Progenitor cell of endocrine pancreas (in vitro differentiated cells): Measurements from ENCODE around the gene PROSER1. TPM values are rescaled to one million over a fixed set of nuclear protein-coding genes. Genes with fewer than 3 reads are reported as not detected.

Source experiments
- DNase-seq: peaks from one replicate; pipeline ENCODE4 v3.0.0; 2021; ENCODE audit warnings: low spot score; ENCODE audit not compliant: unreplicated experiment
- H3K27ac Mint-ChIP-seq: 2 replicates; pipeline ENCODE4 v1.8.0; 2021; ENCODE audit warnings: mild to moderate bottlenecking, moderate library complexity, mixed read lengths
- H3K27me3 Mint-ChIP-seq: 2 replicates; pipeline ENCODE4 v1.8.0; 2021; ENCODE audit warnings: mixed read lengths
- H3K36me3 Mint-ChIP-seq: 2 replicates; pipeline ENCODE4 v1.8.0; 2022; ENCODE audit warnings: mixed read lengths; ENCODE audit not compliant: insufficient read depth
- H3K4me1 Mint-ChIP-seq: 2 replicates; pipeline ENCODE4 v1.8.0; 2021; ENCODE audit warnings: low read depth, mixed read lengths
- H3K4me3 Mint-ChIP-seq: 2 replicates; pipeline ENCODE4 v1.8.0; 2021; ENCODE audit warnings: low read depth, mild to moderate bottlenecking, moderate library complexity, mixed read lengths
- H3K9me3 Mint-ChIP-seq: 2 replicates; pipeline ENCODE4 v1.8.0; 2021; ENCODE audit warnings: low read depth, mixed read lengths
- CTCF ChIP-seq: fragments of 200-600 bp; sonication (generic); IDR thresholded peaks from one replicate; pipeline ENCODE4 v1.5.0; 2021; ENCODE audit warnings: antibody characterized with exemption, mild to moderate bottlenecking; ENCODE audit not compliant: unreplicated experiment
- total RNA-seq: library from RNA; stranded (reverse); gene quantifications from 2 replicates; pipeline ENCODE4 v1.2.1, GENCODE V29; 2021

The PROSER1 gene
- total RNA-seq, 1 donor from 2014 or later = 66.4 TPM

DNA sequence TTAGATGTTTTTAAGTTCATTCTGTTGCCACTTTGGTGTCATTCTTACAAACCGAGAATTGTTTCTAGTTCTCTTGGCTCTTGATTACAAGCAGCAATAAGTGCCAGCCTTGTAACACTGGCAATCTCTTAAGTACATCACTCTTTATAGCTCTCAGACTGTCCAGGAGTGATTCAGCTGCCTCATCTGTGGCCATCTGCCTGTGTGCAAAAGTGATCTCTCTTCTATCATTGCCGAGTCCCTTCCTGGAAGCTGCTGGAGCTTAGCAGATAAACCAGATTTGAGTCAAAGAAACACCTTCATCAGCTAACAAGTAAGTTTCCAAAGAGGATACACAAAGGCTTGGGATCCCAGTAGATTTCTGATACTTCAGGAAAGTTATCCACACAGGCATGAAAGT is 70.4 kb downstream of the PROSER1 start:
- no peaks in the 10 kb centered on the region for H3K4me1 Mint-ChIP-seq
- H3K9me3 Mint-ChIP-seq = no peaks in the 10 kb centered on the region
- H3K4me3 Mint-ChIP-seq = no peak overlapping the region

DNA sequence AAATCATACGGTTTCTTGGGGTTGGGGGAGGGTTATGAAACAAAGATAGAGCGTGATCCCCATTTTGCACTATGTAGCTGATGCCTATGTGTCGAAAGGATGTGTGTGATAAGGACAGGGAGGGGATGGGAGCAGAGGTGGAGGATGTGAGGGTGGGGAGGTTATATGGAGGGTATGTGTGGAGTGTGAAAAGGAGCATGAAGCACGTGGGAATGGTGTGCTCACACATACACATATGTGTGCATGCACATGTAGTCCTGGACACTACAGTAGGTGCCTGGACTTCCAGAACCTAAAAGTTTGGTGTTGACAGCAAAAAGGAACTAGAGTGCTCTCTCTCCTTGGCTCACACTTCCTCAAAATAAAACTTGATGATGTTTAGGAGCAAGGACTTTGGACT is 72.6 kb downstream of the PROSER1 start:
- Mint-ChIP-seq H3K27ac (no peak overlapping the region), H3K36me3 (no peaks in the 10 kb centered on the region), H3K9me3 (no peaks in the 10 kb centered on the region), H3K4me3 (no peak overlapping the region), H3K4me1 (no peaks in the 10 kb centered on the region), H3K27me3 (no peaks in the 10 kb centered on the region)
- no peak for DNase-seq
- no peak for TF ChIP-seq CTCF

More for the DNA sequence above, 70.4 kb downstream of the PROSER1 start:
- H3K27me3 Mint-ChIP-seq = no peaks in the 10 kb centered on the region
- TF ChIP-seq CTCF = no peak
- no peak for DNase-seq
- H3K36me3 Mint-ChIP-seq = no peaks in the 10 kb centered on the region
- no peak overlapping the region for H3K27ac Mint-ChIP-seq

DNA sequence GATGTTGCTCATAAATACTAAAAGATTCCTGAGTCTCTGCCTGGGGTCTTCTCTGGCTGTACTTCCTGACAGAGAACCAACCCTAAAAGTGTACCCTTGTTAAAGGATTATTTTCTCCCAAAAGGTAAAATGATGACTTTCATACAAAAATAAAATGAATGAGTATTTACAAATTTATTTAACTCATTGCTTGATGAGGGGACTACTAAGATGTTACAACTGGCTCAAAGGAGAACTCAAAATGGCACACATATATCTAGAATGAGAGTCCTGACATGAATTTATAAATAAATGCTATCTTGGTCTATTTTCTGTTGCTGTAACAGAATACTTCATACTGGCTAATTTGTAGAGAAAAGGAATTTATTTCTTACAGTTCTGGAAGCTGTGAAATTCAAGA is 77.7 kb downstream of the PROSER1 start:
- no peaks in the 10 kb centered on the region for H3K9me3 Mint-ChIP-seq
- DNase-seq = no peak
- H3K36me3 Mint-ChIP-seq = no peaks in the 10 kb centered on the region
- no peak overlapping the region for H3K27ac Mint-ChIP-seq
- no peaks in the 10 kb centered on the region for H3K27me3 Mint-ChIP-seq
- H3K4me1 Mint-ChIP-seq = no peaks in the 10 kb centered on the region
- TF ChIP-seq CTCF = no peak
- H3K4me3 Mint-ChIP-seq = no peak overlapping the region

Other genes with a start within 250 kb of the PROSER1 start
- gene STOML3, start 47.3 kb downstream of the PROSER1 start, total RNA-seq = not detected in 2 replicates
- gene NHLRC3, start 367 bp upstream of the PROSER1 start, total RNA-seq = 38.4 and 40.7 TPM in 2 replicates